Measurements from ENCODE around the gene PRAMEF13.
"Not testable (repeated sequence)": the region's sequence is repeated elsewhere in the genome, so short reads cannot be mapped to it uniquely, and the experiment has no call there.

The PRAMEF13 gene

GRCh38 chr1:13201309-13201708, at the start of gene PRAMEF13:
Gene PRAMEF13 (minus strand): TSS chr1:13201409. CDS start chr1:13199589, 1,820 bp downstream.
- DNase-seq (ENCODE audit: low read depth in 4 of 4, low spot score in 1 of 4), result not testable (repeated sequence)

DNA sequence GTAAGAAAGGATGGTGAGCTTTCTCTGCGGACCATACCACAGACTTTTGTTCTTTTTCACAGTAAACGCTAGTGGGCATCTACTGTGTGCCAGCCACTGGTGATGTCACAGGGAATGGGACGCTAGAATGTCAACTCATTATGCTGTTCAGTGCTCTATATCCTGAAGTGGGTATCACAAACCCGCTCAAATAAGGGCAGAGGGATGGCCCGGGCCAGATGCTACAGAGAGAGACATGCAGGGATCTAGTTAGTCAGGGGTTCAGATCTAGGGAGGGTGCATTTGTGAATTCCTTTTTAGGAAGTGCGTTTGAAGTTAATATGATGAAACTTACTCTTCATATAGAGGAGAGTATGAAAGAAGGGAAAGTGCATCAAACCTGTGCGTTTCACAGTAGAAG, 45.9 kb upstream of the PRAMEF13 start:
- DNase-seq (ENCODE audit: low read depth in 4 of 4, low spot score in 1 of 4), result not testable (repeated sequence)

DNA sequence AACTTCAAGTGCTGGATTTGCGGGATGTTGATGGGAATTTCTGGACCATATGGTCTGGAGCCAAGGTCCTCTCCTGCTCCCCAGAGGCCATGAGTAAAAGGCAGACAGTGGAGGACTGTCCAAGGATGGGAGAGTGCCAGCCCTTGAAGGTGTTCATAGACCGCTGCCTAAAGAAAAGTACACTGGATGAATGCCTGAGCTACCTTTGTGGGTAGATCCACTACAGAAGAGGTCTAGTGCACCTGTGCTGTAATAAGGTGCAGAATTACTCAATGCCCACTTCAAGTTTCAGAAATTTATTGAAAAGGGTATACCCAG, 45.3 kb upstream of the PRAMEF13 start:
- not testable (repeated sequence) for DNase-seq (ENCODE audit: low read depth in 4 of 4, low spot score in 1 of 4)

GRCh38 chr1:13245841-13246553, 44.8 kb upstream of the PRAMEF13 start:
- DNase-seq (ENCODE audit: low read depth in 4 of 4, low spot score in 1 of 4), result not testable (repeated sequence)

DNA sequence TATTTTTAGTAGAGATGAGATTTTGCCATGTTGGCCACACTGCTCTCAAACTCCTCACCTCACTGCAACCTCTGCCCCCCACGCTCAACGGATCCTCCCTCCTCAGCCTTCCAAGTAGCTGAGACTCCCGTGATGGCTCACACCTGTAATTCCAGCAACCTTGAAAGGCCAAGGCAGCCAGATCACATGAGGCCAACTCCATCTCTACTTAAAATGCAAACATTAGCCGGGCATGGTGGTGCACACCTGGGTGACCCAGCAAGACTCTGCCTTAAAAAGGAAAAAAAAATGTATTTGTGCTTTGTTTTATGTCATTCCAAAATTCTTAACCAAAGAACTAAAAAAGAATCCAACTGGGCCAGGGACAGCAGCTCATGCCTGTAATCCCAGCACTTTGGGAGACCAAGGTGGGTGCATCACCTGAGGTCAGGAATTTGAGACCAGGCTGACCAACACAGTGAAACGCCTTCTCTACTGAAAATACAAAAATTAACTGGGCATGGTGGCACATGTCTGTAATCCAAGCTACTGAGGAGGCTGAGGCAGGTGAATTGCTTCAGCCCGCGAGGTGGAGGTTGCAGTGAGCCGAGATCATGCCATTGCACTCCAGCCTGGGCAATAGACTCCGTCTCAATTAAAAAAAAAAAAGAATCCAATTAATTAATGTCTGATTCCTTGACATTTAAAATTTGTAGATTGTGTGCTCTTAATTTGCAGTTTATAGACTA, 42.5 kb upstream of the PRAMEF13 start:
- DNase-seq (ENCODE audit: low read depth in 4 of 4, low spot score in 1 of 4), result not testable (repeated sequence)

GRCh38 chr1:13239633-13240032, 38.4 kb upstream of the PRAMEF13 start:
- not testable (repeated sequence) for DNase-seq (ENCODE audit: low read depth in 4 of 4, low spot score in 1 of 4)

DNA sequence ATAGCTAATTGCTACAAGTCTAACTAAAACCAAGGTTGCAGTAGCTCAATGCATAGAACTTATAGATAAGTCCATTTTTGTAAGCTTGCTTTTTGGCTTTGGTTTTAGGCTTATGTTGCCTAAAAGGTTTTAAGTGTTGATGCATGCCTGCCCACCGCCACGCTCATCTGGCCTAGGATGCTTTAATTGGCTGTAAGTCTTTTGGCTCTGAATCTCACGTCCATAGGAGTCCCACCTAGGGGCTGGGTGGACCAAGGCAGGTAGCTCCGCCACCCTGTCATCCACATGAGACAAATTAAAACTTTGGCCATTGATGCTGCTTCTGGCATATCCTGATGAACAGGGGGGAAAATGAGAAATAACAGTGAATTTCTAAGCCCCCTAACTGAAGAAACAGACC, 36.4 kb upstream of the PRAMEF13 start:
- not testable (repeated sequence) for DNase-seq (ENCODE audit: low read depth in 4 of 4, low spot score in 1 of 4)

- DNase-seq (ENCODE audit: low read depth in 4 of 4, low spot score in 1 of 4), result not testable (repeated sequence)
Observed at GRCh38 chr1:13234057-13234456, 32.8 kb upstream of the PRAMEF13 start.

GRCh38 chr1:13232056-13232455, 30.8 kb upstream of the PRAMEF13 start:
- not testable (repeated sequence) for DNase-seq (ENCODE audit: low read depth in 4 of 4, low spot score in 1 of 4)

DNA sequence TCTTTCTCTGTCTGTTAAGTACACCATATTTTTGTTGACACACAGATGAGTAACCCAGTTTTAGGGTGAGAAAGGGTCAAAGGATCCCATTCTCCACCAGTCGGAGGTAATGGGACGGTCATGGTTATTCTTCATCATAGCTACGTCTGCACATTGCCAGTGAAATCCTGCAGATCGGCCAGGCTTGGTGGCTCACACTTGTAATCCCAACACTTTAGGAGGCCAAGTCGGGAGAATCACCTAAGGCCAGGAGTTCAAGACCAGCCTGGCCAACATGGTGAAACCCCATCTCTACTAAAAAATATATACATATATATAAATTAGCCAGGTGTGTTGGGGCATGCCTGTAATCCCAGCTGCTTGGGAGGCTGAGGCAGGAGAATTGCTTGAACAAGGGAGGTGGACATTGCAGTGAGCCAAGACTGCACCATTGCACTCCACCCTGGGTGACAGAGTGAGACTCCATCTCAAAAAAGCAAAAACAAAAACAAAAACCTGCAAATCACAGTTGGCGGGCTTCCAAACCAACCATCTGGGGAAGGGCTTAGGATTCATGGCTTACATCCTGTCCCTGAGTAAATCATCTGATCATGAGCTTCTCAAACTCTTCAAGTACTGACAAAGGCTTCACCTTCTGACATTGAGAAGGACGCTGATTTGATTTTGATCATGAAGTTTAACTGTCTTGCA, 30.0 kb upstream of the PRAMEF13 start:
- not testable (repeated sequence) for DNase-seq (ENCODE audit: low read depth in 4 of 4, low spot score in 1 of 4)

DNA sequence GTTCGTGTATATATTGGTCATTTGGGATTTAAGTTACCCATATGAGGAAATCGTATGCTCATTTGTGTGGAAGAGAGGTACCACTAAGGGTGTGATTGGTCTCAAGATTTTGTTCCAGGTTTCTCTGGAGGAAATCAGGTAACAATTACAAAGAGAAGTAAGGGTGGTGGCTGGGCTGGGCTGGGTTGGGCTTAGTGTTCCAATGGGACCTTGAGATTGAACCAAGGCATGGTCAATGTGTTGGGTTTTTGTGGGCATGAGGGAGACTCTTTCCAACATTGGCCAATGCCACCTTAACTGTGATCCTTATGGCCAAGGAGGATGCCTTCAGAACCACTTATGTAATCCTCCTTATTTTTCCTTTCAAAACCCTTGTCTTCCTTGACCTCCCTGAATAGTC, 29.4 kb upstream of the PRAMEF13 start:
- not testable (repeated sequence) for DNase-seq (ENCODE audit: low read depth in 4 of 4, low spot score in 1 of 4)

DNA sequence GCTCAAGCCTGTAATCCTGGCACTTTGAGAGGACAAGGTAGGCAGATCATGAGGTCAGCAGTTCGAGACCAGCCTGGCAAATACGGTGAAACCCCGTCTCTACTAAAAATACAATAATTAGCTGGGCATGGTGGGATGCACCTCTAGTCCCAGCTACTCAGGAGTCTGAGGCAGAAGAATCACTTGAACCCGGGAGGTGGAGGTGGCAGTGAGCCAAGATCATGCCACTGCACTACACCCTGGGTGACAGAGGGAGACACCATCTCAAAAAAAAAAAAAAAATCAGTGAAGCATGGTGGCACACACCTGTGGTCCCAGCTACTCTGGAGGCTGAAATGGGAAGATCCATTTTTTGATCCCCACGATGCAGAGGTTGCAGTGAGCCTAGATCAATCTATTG, 28.9 kb upstream of the PRAMEF13 start:
- DNase-seq (ENCODE audit: low read depth in 4 of 4, low spot score in 1 of 4), result not testable (repeated sequence)

DNA sequence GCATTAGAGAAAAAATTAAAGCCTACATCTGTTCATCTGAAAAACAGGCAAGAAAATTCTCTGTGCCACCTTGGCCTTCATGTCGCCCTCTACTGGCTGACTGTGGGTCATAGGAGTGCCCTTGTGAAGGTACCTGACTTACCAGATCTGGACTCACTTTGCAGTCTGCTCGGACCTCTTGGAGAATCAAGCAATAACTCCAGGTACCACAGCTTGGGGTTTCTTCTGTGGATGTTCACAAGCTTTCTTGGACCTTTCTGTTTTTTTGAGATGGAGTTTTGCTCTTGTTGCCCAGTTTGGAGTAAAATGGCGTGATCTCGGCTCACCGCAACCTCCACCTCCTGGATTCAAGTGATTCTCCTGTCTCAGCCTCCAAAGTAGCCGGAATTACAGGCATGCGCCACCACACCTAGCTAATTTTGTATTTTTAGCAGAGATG, 27.2 kb upstream of the PRAMEF13 start:
- peak in 2 of 4 experiments; percentile 14 to 40 for DNase-seq (ENCODE audit: low read depth in 4 of 4, low spot score in 1 of 4)

DNA sequence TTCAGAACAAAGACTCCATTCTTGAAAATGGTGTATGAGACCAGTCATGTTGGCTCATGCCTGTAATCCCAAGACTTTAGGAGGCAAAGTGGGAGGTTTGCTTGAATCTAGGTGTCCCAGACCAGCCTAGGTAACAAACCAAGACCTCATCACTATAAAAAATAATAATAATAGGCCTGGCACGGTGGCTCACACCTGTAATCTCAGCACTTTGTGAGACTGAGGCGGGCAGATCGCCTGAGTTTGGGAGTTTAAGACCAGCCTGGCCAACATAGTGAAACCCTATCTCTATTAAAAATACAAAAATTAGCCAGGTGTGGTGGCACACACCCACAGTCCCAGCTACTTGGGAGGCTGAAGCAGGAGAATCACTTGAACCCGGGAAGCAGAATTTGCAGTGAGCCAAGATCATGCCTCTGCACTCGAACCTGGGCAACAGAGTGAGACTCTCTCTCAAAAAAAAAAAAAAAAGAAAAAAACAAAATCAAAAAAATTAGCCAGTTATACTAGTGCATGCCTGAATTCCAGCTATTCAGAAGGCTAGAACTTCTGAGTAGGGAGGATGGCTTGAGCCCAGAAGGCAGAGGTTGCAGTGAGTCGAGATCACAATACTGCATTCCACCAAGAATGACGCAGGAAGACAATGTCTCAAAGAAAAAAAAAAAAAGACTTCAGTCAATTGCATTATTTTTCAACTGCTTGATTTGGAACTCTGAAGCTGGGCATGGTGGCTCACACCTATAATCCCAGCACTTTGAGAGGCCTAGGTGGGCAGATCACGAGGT, 26.3 kb upstream of the PRAMEF13 start:
- DNase-seq (ENCODE audit: low read depth in 4 of 4, low spot score in 1 of 4), result not testable (repeated sequence)

DNA sequence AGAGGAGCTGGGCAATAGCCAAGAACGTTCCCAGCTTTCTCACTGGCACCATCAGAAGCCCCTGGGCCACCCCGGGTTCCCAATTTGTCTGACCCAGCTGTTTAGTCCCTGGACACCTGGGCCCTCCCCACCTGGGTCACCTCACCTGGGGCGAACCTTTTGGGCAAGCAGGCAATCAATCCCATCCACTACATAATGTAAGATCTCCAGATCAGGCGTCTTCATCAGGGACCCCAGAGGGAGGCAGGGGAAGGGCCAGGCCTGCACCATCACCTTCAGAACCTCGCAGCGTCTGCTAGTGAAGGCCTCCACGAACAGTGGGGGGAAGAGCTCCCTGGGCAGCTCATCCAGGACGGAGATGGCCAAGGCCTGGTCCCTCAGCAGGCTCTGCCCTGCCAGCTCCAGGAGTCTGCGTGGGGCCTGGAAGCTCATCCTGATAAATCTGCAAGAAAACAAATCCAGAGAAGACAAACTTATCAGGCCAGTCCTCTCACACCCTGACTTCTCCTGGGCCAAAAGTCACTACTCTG, 24.5 kb upstream of the PRAMEF13 start, which contains the start of gene PRAMEF18:
TSS of gene PRAMEF18 (minus strand) at position 480 of the 530 bp plus-strand sequence. CDS start at position 432, 48 bp downstream.
- not testable (repeated sequence) for DNase-seq (ENCODE audit: low read depth in 4 of 4, low spot score in 1 of 4)

DNA sequence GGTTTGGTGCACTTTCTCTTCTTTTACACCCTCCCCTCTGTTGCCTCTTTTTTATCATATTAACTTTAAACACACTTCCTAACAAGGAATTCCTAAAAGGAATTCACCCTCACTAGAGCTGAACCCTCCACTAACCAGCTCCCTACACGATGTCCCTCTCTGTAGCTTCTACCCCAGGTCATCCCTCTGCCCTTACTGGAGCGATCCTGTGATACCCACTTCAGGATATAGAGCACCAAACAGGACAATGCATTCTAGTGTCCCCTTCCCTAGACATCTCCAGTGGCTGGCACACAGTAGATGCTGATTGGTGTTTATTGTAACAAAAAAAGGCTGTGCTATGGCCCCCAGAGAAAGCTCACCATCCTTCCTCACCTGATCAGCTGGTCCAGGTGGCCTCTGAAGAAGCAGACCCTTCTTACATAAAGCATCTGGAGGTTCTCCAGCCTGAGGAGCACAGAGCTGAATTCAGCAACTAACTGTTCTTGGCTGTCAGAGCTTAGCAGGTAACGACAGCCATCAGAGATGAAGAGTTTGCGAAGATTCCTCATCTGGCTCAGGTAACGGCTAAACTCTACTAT, 23.4 kb upstream of the PRAMEF13 start:
- DNase-seq (ENCODE audit: low read depth in 4 of 4, low spot score in 1 of 4), result no peak

- DNase-seq (ENCODE audit: low read depth in 4 of 4, low spot score in 1 of 4), result not testable (repeated sequence)
Observed at GRCh38 chr1:13222788-13223187, 21.6 kb upstream of the PRAMEF13 start.

- not testable (repeated sequence) for DNase-seq (ENCODE audit: low read depth in 4 of 4, low spot score in 1 of 4)
Observed at GRCh38 chr1:13219203-13219602, 18.0 kb upstream of the PRAMEF13 start.

DNA sequence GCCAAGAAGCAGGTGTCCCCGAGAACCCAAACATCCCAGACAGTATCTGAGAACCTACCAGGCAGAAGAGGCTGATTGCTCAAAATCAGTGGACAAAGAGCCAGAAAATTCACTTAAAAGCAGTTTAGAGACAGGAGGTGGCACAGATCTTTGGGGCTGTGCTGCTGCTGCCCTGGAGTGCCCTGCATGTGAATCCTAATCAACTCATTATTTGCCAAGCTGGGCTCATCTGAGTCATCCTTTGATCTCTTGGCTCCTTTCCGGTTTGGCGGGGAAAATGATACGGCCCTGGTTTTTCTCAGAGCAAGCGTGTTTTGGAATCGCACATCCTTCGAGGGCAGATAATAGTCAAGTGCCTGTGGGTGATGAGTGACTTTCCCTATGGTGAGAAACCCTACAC, 15.4 kb upstream of the PRAMEF13 start:
- DNase-seq (ENCODE audit: low read depth in 4 of 4, low spot score in 1 of 4), result not testable (repeated sequence)

DNA sequence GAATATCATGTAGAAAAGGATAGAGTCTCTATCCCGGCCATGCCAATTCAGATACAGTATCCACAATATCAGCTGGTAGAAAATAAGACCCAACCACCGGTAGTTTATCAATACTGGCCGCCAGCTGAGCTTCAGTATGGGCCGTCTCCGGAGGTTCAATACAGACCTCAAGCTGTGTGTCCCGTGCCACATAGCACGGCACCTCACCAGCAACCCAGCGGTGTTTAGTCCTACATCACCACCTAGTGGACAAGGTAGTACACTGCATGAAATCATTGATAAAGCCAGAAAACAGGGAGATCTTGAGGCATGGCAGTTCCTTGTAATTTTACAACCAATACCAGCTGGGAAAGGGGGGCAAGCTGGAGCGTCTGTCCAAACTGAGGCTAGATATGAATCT, 7.5 kb upstream of the PRAMEF13 start:
- not testable (repeated sequence) for DNase-seq (ENCODE audit: low read depth in 4 of 4, low spot score in 1 of 4)
